K562 (cell line): ENCODE data around the gene FH. TPM values are rescaled to one million over a fixed set of nuclear protein-coding genes. Genes with fewer than 3 reads are reported as not detected.
A peak's percentile ranks its signal among the peaks of the same experiment; 100 is the strongest.

ENCODE experiments used
- ADNP ChIP-seq: fragments of 200-800 bp; sonication (Bioruptor generic); IDR thresholded peaks from 2 replicates; pipeline ENCODE4 v1.6.1; 2016; ENCODE audit warnings: missing genetic modification characterization, missing compliant biosample characterization
- ARNT ChIP-seq, 2 experiments: fragments of 450-650 bp; IDR thresholded peaks; 2 replicates each; pipeline ENCODE4 v1.6.1; 2016; ENCODE audit warnings: mild to moderate bottlenecking in 1 of 2
- CREB1 ChIP-seq, 2 experiments: sonication (generic) in 1 of 2; formaldehyde crosslinking in 1 of 2; IDR thresholded peaks; 2 replicates each; pipeline versions ENCODE4 v1.6.1 to v1.8.0; 2012 to 2022; ENCODE audit warnings: inconsistent platforms in 1 of 2, mild to moderate bottlenecking in 1 of 2, missing genetic modification reagents in 1 of 2, moderate library complexity in 1 of 2
- EZH2 ChIP-seq: IDR thresholded peaks from 2 replicates; pipeline ENCODE4 v1.6.1; 2012; ENCODE audit warnings: low read depth, mild to moderate bottlenecking, inconsistent platforms, low read length, borderline replicate concordance
- HMG20B ChIP-seq: fragments of 250-450 bp; sonication (Bioruptor Pico); IDR thresholded peaks from 2 replicates; pipeline ENCODE4 v1.5.0; 2021; ENCODE audit warnings: mild to moderate bottlenecking
- KAT7 ChIP-seq: sonication (generic); formaldehyde crosslinking; IDR thresholded peaks from 2 replicates; pipeline ENCODE4 v1.8.0; 2022; ENCODE audit warnings: missing genetic modification reagents, mild to moderate bottlenecking, borderline replicate concordance
- LEF1 ChIP-seq: fragments of 450-650 bp; IDR thresholded peaks from 2 replicates; pipeline ENCODE4 v1.6.1; 2016; ENCODE audit warnings: mild to moderate bottlenecking
- MED1 ChIP-seq: sonication (generic); formaldehyde crosslinking; IDR thresholded peaks from 2 replicates; pipeline ENCODE4 v1.8.1; 2023; ENCODE audit warnings: missing genetic modification reagents, borderline replicate concordance
- MTA2 ChIP-seq: fragments of 450-650 bp; IDR thresholded peaks from 2 replicates; pipeline ENCODE4 v1.6.1; 2016; ENCODE audit warnings: low read depth
- NRF1 ChIP-seq, 2 experiments: fragments of 450-650 bp; IDR thresholded peaks in 1 of 2; conservative IDR thresholded peaks in 1 of 2; 2 replicates each; pipeline ENCODE4 v1.6.1; 2014; ENCODE audit warnings: mild to moderate bottlenecking in 2 of 2
- NUFIP1 ChIP-seq: fragments of 450-650 bp; IDR thresholded peaks from 2 replicates; pipeline ENCODE4 v1.6.1; 2018; ENCODE audit not compliant: partially characterized antibody
- PHF8 ChIP-seq: fragments of 200-600 bp; sonication (generic); IDR thresholded peaks from 2 replicates; pipeline ENCODE4 v1.6.1; 2012; ENCODE audit warnings: mixed run types, mild to moderate bottlenecking, inconsistent platforms, low read length, moderate library complexity, borderline replicate concordance
- PRMT5 ChIP-seq: sonication (generic); formaldehyde crosslinking; IDR thresholded peaks from 2 replicates; pipeline ENCODE4 v1.5.0; 2020; ENCODE audit warnings: missing genetic modification reagents
- RBM34 ChIP-seq: fragments of 200-400 bp; formaldehyde crosslinking; IDR thresholded peaks from 2 replicates; pipeline ENCODE4 v1.6.1; 2018; ENCODE audit warnings: low read length, borderline replicate concordance; ENCODE audit not compliant: insufficient read depth
- SAP30 ChIP-seq: fragments of 200-600 bp; sonication (generic); IDR thresholded peaks from 2 replicates; pipeline ENCODE4 v1.6.1; 2012; ENCODE audit warnings: borderline replicate concordance, low read depth, mild to moderate bottlenecking, moderate library complexity, low read length, control low read depth, inconsistent platforms; ENCODE audit not compliant: insufficient read depth, poor library complexity, severe bottlenecking
- SLC30A9 ChIP-seq: fragments of 250-450 bp; sonication (Bioruptor Pico); IDR thresholded peaks from 2 replicates; pipeline ENCODE4 v1.8.0; 2022; ENCODE audit warnings: mild to moderate bottlenecking, moderate library complexity
- SMC3 ChIP-seq: conservative IDR thresholded peaks from 2 replicates; pipeline ENCODE4 v1.6.1; 2011; ENCODE audit warnings: low read depth, low read length, improper control_type of control experiment; ENCODE audit not compliant: insufficient read depth
- TBP ChIP-seq: optimal IDR thresholded peaks from 2 replicates; pipeline ENCODE3; 2011; ENCODE audit warnings: low read depth, low read length, improper control_type of control experiment
- ZBTB8A ChIP-seq: fragments of 450-650 bp; IDR thresholded peaks from 2 replicates; pipeline ENCODE4 v1.6.1; 2018; ENCODE audit warnings: mild to moderate bottlenecking, moderate library complexity; ENCODE audit not compliant: partially characterized antibody
- ZNF124 ChIP-seq: sonication (generic); formaldehyde crosslinking; IDR thresholded peaks from 2 replicates; pipeline ENCODE4 v1.8.1; 2022; ENCODE audit warnings: missing genetic modification reagents
- ZNF274 ChIP-seq: IDR thresholded peaks from 2 replicates; pipeline ENCODE4 v1.6.1; 2011; ENCODE audit warnings: low read depth, mild to moderate bottlenecking, low read length, moderate library complexity, borderline replicate concordance
- ZNF778 ChIP-seq: fragments of 450-650 bp; formaldehyde crosslinking; IDR thresholded peaks from 2 replicates; pipeline ENCODE4 v1.4.0; 2020; ENCODE audit warnings: mild to moderate bottlenecking, moderate library complexity
- polyA plus RNA-seq, 8 experiments: library from polyadenylated mRNA; depleted of rRNA in 4 of 8; stranded (reverse) in 5 of 8; unstranded in 3 of 8; fragments of >200 nt; fragmentation: Nextera tagmentation in 2 of 8; fragmentation: Illumina TruSeq in 1 of 8; extraction: Ambion mirVana in 2 of 8; extraction: Trizol in 1 of 8; gene quantifications; 2 replicates each; pipeline versions ENCODE4 v1.2.1 to v1.2.3, GENCODE V29; 2011 to 2014; ENCODE audit warnings: inconsistent platforms in 1 of 8, missing spikeins in 1 of 8
- total RNA-seq, 7 experiments: library from RNA; depleted of rRNA in 6 of 7; stranded (reverse); fragments of >200 nt in 6 of 7; fragmentation: Illumina TruSeq in 2 of 7; extraction: Trizol in 2 of 7; gene quantifications; 2 replicates each; pipeline versions ENCODE4 v1.2.1 to v1.2.3, GENCODE V29; 2011 to 2021; ENCODE audit warnings: low replicate concordance in 1 of 7
- TF ChIP-seq, protein P1 (sequence below): sonication (generic); IDR thresholded peaks from 2 replicates; pipeline ENCODE4 v1.6.1; 2016
- TF ChIP-seq, protein P2 (sequence below): fragments of 250-450 bp; sonication (Bioruptor Pico); IDR thresholded peaks from 2 replicates; pipeline ENCODE4 v1.8.0; 2021; ENCODE audit warnings: mild to moderate bottlenecking, moderate library complexity
- TF ChIP-seq, protein P3 (sequence below): fragments of 450-650 bp; IDR thresholded peaks from 2 replicates; pipeline ENCODE4 v1.6.1; 2016; ENCODE audit warnings: low read depth, mild to moderate bottlenecking, moderate library complexity

The FH gene
- total and polyA plus RNA-seq, 9 of the 15 experiments (the other 6 are each of a cell fraction or from before 2014, with no cell fraction given), result 117 to 240 (median 211) TPM

DNA sequence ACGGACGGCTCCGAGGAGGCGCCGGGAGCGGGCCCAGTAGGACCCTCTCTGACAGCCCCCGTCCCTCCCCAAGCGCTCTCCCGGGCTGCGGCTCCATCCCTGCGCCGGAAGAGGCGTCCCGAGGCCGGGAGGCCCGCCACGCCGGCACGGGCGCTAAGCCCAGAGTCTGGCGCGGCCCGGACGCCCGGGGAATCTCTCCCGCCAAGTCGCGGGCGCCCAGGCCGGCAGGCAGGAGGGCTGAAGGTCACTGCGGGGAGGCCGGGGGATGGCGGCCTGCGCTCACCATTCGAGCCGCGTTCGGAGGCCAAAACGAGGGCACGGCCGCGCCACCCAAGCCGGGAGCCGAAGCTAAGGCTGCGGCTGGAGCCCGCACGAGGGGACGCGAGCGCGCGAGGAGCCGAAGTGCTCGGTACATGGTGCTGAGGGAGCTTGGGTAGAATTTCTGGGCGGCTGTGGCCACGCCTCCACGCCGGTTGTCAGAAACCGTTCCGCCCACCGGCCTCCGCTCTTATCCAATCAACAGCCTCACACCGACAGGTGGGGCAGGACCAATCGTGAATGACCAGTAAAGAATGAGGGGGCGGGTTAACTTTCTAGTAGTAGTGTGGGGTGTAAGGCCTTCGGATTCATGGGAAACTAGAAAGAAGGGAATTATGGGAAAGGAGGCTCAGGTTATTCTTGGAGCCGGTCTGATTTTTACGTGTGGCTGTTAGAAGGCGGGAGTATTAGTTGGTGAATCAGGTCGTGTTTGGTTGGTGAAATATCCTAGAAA lies at the start of gene FH (continued):
- TF ChIP-seq ZNF124 (CRISPR knock-in tag), result no peak
- TF ChIP-seq KAT7 (CRISPR knock-in tag), result peak; percentile 66; the same call in 1 of the 2 replicates
- peak; percentile 66 to 69 for TF ChIP-seq NRF1 (conservative IDR thresholded peaks at IDR 0.05 in 1 of 2, IDR thresholded peaks at IDR 0.05 in 1 of 2)
- TF ChIP-seq RBM34, result 0 out of 2 replicates have a peak, but pooled peaks have one; percentile 67
- no peak for TF ChIP-seq HMG20B
- TF ChIP-seq PHF8, result peak; percentile 99
- TF ChIP-seq MTA2, result no peak
- no peak for TF ChIP-seq ZNF274
- TF ChIP-seq, protein P1, sequence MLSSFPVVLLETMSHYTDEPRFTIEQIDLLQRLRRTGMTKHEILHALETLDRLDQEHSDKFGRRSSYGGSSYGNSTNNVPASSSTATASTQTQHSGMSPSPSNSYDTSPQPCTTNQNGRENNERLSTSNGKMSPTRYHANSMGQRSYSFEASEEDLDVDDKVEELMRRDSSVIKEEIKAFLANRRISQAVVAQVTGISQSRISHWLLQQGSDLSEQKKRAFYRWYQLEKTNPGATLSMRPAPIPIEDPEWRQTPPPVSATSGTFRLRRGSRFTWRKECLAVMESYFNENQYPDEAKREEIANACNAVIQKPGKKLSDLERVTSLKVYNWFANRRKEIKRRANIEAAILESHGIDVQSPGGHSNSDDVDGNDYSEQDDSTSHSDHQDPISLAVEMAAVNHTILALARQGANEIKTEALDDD, result peak; percentile 84
- TF ChIP-seq ZBTB8A, result no peak
- no peak for TF ChIP-seq MED1
- TF ChIP-seq ZNF778 (CRISPR knock-in tag), result no peak
- TF ChIP-seq EZH2, result no peak
- peak; percentile 86 for TF ChIP-seq SAP30
- no peak for TF ChIP-seq NUFIP1
- TF ChIP-seq PRMT5 (CRISPR knock-in tag), result no peak
- no peak for TF ChIP-seq ADNP (tag)
- TF ChIP-seq TBP, result peak; percentile 92
- TF ChIP-seq, protein P2, sequence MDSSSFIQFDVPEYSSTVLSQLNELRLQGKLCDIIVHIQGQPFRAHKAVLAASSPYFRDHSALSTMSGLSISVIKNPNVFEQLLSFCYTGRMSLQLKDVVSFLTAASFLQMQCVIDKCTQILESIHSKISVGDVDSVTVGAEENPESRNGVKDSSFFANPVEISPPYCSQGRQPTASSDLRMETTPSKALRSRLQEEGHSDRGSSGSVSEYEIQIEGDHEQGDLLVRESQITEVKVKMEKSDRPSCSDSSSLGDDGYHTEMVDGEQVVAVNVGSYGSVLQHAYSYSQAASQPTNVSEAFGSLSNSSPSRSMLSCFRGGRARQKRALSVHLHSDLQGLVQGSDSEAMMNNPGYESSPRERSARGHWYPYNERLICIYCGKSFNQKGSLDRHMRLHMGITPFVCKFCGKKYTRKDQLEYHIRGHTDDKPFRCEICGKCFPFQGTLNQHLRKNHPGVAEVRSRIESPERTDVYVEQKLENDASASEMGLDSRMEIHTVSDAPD (CRISPR knock-in tag), result no peak
- TF ChIP-seq SMC3, result no peak
- no peak for TF ChIP-seq LEF1
- TF ChIP-seq ARNT (IDR thresholded peaks at IDR 0.05), result peak; percentile 69 to 84; a peak in 2 of 4 replicates
- peak; percentile 70; the same call in 1 of the 2 replicates for TF ChIP-seq CREB1 (IDR thresholded peaks at IDR 0.05)
- TF ChIP-seq CREB1 (CRISPR knock-in tag; IDR thresholded peaks at IDR 0.05), result peak; percentile 43; the same call in 1 of the 2 replicates
- TF ChIP-seq, protein P3, sequence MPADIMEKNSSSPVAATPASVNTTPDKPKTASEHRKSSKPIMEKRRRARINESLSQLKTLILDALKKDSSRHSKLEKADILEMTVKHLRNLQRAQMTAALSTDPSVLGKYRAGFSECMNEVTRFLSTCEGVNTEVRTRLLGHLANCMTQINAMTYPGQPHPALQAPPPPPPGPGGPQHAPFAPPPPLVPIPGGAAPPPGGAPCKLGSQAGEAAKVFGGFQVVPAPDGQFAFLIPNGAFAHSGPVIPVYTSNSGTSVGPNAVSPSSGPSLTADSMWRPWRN, result no peak
- TF ChIP-seq SLC30A9 (CRISPR knock-in tag), result no peak
